A549 (cell line): ENCODE data around the gene GULP1. TPM values are rescaled to one million over a fixed set of nuclear protein-coding genes. Genes with fewer than 3 reads are reported as not detected.

Source experiments
- ATAC-seq, 2 experiments: fragments of 200-7000 bp in 1 of 2; fragments of >200 bp in 1 of 2; cut with Nextera tagmentation in 1 of 2; cut with Tn5 transposase in 1 of 2; 3 replicates each; pipeline versions ENCODE4 v1.8.0 to v1.9.1; 2018 to 2020; ENCODE audit warnings: mild to moderate bottlenecking in 1 of 2, moderate library complexity in 1 of 2
- CTCF ChIA-PET: fragments of 300-600 bp; sonication (Branson Sonifier 250); formaldehyde crosslinking; extraction: SDS; loops from one replicate; lab custom pipeline; 2021; ENCODE audit warnings: antibody characterized with exemption, inconsistent platforms; lab: Yijun Ruan, JAX
- POLR2A ChIA-PET: fragments of 350-600 bp; formaldehyde crosslinking; extraction: SDS; loops from one replicate; lab custom pipeline; 2021; ENCODE audit warnings: antibody characterized with exemption, inconsistent platforms; lab: Yijun Ruan, JAX
- DNase-seq, 2 experiments: peaks; one replicate each; pipeline versions ENCODE4 v3.0.0 to v3.0.0-alpha.2; 2011 to 2016; ENCODE audit warnings: low read depth in 1 of 2, low spot score in 1 of 2
- FAIRE-seq: peaks from 2 replicates; lab custom pipeline; 2011; peaks lifted over from hg19 to GRCh38; lab: Jason Lieb, UNC
- H3K27ac ChIP-seq, 2 experiments: fragments of >200 bp; sonication (Bioruptor Twin); formaldehyde crosslinking; 3 replicates each; pipeline ENCODE4 v1.5.1; 2016 to 2017
- H3K4me1 ChIP-seq: fragments of >200 bp; sonication (Bioruptor Twin); formaldehyde crosslinking; 3 replicates; pipeline ENCODE4 v1.6.1; 2016
- H3K4me2 ChIP-seq: fragments of >200 bp; sonication (Bioruptor Twin); formaldehyde crosslinking; 3 replicates; pipeline ENCODE4 v1.6.1; 2016
- H3K4me3 ChIP-seq: fragments of >200 bp; sonication (Bioruptor Twin); formaldehyde crosslinking; 3 replicates; pipeline ENCODE4 v1.5.1; 2016
- H3K9me3 ChIP-seq: fragments of >200 bp; sonication (Bioruptor Twin); formaldehyde crosslinking; 3 replicates; pipeline ENCODE4 v1.6.1; 2016
- ATOH8 ChIP-seq: fragments of 250-450 bp; sonication (Bioruptor Pico); IDR thresholded peaks from 2 replicates; pipeline ENCODE4 v1.5.0; 2020; ENCODE audit warnings: low read depth, mild to moderate bottlenecking, moderate library complexity
- BCL3 ChIP-seq: fragments of >200 bp; sonication (Bioruptor Twin); formaldehyde crosslinking; IDR thresholded peaks from 3 replicates; pipeline ENCODE4 v1.6.1; 2016
- BHLHE40 ChIP-seq: IDR thresholded peaks from 2 replicates; pipeline ENCODE4 v1.6.1; 2012; ENCODE audit warnings: low read depth, low read length, inconsistent platforms
- CBX8 ChIP-seq: fragments of 200-600 bp; sonication (generic); IDR thresholded peaks from 2 replicates; pipeline ENCODE4 v1.6.1; 2016
- CEBPB ChIP-seq, 2 experiments: fragments of >200 bp in 1 of 2; sonication (Bioruptor Twin) in 1 of 2; formaldehyde crosslinking in 1 of 2; IDR thresholded peaks; 2 replicates each; pipeline ENCODE4 v1.6.1; 2012 to 2016
- CHD2 ChIP-seq: fragments of 150-350 bp; IDR thresholded peaks from 2 replicates; pipeline ENCODE4 v1.6.1; 2014; ENCODE audit warnings: low read length; ENCODE audit not compliant: partially characterized antibody
- CHD4 ChIP-seq: fragments of 200-600 bp; sonication (generic); IDR thresholded peaks from 2 replicates; pipeline ENCODE4 v1.6.1; 2016; ENCODE audit warnings: antibody characterized with exemption, mild to moderate bottlenecking, borderline replicate concordance
- E2F6 ChIP-seq: IDR thresholded peaks from 2 replicates; pipeline ENCODE4 v1.6.1; 2012; ENCODE audit warnings: low read depth, borderline replicate concordance
- EHF ChIP-seq: fragments of 250-450 bp; sonication (Bioruptor Pico); IDR thresholded peaks from 2 replicates; pipeline ENCODE4 v1.5.0; 2020; ENCODE audit warnings: mild to moderate bottlenecking
- ELK1 ChIP-seq: fragments of 150-350 bp; IDR thresholded peaks from 2 replicates; pipeline ENCODE4 v1.6.1; 2014; ENCODE audit warnings: low read depth, mild to moderate bottlenecking, low read length
- EP300 ChIP-seq, 2 experiments: fragments of >200 bp; sonication (Bioruptor Twin); formaldehyde crosslinking; IDR thresholded peaks; 2 replicates in 1 of 2; 3 replicates in 1 of 2; pipeline ENCODE4 v1.6.1; 2016 to 2017
- GATA3 ChIP-seq: IDR thresholded peaks from 2 replicates; pipeline ENCODE4 v1.6.1; 2012; ENCODE audit warnings: borderline replicate concordance
- HOXA7 ChIP-seq: fragments of 250-450 bp; sonication (Bioruptor Pico); IDR thresholded peaks from 2 replicates; pipeline ENCODE4 v1.5.0; 2020; ENCODE audit warnings: mild to moderate bottlenecking, moderate library complexity
- HOXB13 ChIP-seq: fragments of 250-450 bp; sonication (Bioruptor Pico); IDR thresholded peaks from 2 replicates; pipeline ENCODE4 v1.5.0; 2020; ENCODE audit warnings: low read depth, mild to moderate bottlenecking, moderate library complexity
- JUN ChIP-seq, 2 experiments: fragments of >200 bp; sonication (Bioruptor Twin); formaldehyde crosslinking; IDR thresholded peaks; 2 replicates in 1 of 2; 3 replicates in 1 of 2; pipeline ENCODE4 v1.6.1; 2016 to 2017
- KDM1A ChIP-seq: fragments of 200-600 bp; sonication (generic); IDR thresholded peaks from 2 replicates; pipeline ENCODE4 v1.6.1; 2016; ENCODE audit warnings: low read depth, mild to moderate bottlenecking
- MAX ChIP-seq: IDR thresholded peaks from 2 replicates; pipeline ENCODE4 v1.6.1; 2012
- MAZ ChIP-seq: fragments of 150-350 bp; IDR thresholded peaks from 2 replicates; pipeline ENCODE4 v1.6.1; 2014; ENCODE audit warnings: antibody characterized with exemption, low read depth, low read length, borderline replicate concordance
- NR3C1 ChIP-seq: fragments of >200 bp; sonication (Bioruptor Twin); formaldehyde crosslinking; IDR thresholded peaks from 3 replicates; pipeline ENCODE4 v1.6.1; 2017
- POLR2A ChIP-seq: IDR thresholded peaks from 2 replicates; pipeline ENCODE4 v1.6.1; 2012; ENCODE audit warnings: mild to moderate bottlenecking, low read length
- RARB ChIP-seq: fragments of 250-450 bp; sonication (Bioruptor Pico); IDR thresholded peaks from 2 replicates; pipeline ENCODE4 v1.8.0; 2021; ENCODE audit warnings: mild to moderate bottlenecking, moderate library complexity
- REST ChIP-seq: fragments of 200-600 bp; sonication (generic); IDR thresholded peaks from 2 replicates; pipeline ENCODE4 v1.6.1; 2016; ENCODE audit warnings: antibody characterized with exemption, mild to moderate bottlenecking, moderate library complexity
- RFX5 ChIP-seq: fragments of 450-650 bp; IDR thresholded peaks from 2 replicates; pipeline ENCODE4 v1.7.1; 2014; ENCODE audit warnings: antibody characterized with exemption, mild to moderate bottlenecking, moderate library complexity
- SMC3 ChIP-seq: fragments of >200 bp; sonication (Bioruptor Twin); formaldehyde crosslinking; IDR thresholded peaks from 3 replicates; pipeline ENCODE4 v1.6.1; 2018; ENCODE audit warnings: inconsistent platforms
- SREBF2 ChIP-seq: fragments of 450-650 bp; IDR thresholded peaks from 2 replicates; pipeline ENCODE4 v1.6.1; 2014; ENCODE audit warnings: mild to moderate bottlenecking, moderate library complexity
- USF2 ChIP-seq: fragments of 450-650 bp; IDR thresholded peaks from 2 replicates; pipeline ENCODE4 v1.6.1; 2014; ENCODE audit warnings: antibody characterized with exemption
- ZNF302 ChIP-seq: fragments of 250-450 bp; sonication (Bioruptor Pico); IDR thresholded peaks from 2 replicates; pipeline ENCODE4 v1.9.0; 2021; ENCODE audit warnings: inconsistent platforms, mild to moderate bottlenecking, moderate library complexity
- WGBS: methylation state at CpG from one replicate; pipeline ENCODE4 v1.1.6; 2017; ENCODE audit errors: missing lambda C conversion rate; 5-methylcytosine and 5-hydroxymethylcytosine counted together
- polyA plus RNA-seq, 4 experiments: library from polyadenylated mRNA; depleted of rRNA in 3 of 4; stranded (reverse); fragments of >200 nt; fragmentation: RNase III in 1 of 4; extraction: RNeasy Plus Mini Kit Qiagen cat#74134 plus additional on column Dnase treatment in 1 of 4; gene quantifications; 2 replicates in 3 of 4; 3 replicates in 1 of 4; pipeline ENCODE4 v1.2.3, GENCODE V29; 2011 to 2017

The GULP1 gene
- polyA plus RNA-seq, 2 of the 4 experiments (the other 2 are of a cell fraction), result 30.7 to 89.2 TPM

- TF ChIP-seq ELK1, result no peak
Measured at GRCh38 chr2:188399159-188399558, 107.5 kb downstream of the GULP1 start (continued).

- Histone ChIP-seq H3K4me3 (no peak overlapping the region), H3K27ac (no peak overlapping the region), H3K9me3 (peaks cover 28% of the 10 kb centered on the region), H3K4me1 (peaks cover 8% of the 10 kb centered on the region), H3K4me2 (no peak overlapping the region)
- ATAC-seq (no peak), FAIRE-seq (no peak), DNase-seq (no peak)
- POLR2A ChIA-PET, result no interaction called here
- CTCF ChIA-PET, result no interaction called here
- TF ChIP-seq MAZ (no peak), REST (no peak), CEBPB (IDR thresholded peaks at IDR 0.05) (no peak), NR3C1 (no peak), USF2 (no peak), RARB (CRISPR knock-in tag) (no peak), SREBF2 (no peak), CBX8 (no peak), KDM1A (no peak)
Measured at GRCh38 chr2:188403676-188404075, 112.0 kb downstream of the GULP1 start.

- ChIA-PET POLR2A (no interaction called here), CTCF (no interaction called here)
- no peak overlapping the region for H3K4me3 ChIP-seq
- DNase-seq (no peak), ATAC-seq (no peak), FAIRE-seq (no peak)
- WGBS, result 94% methylated on average over 2 of the region's 5 CpGs
- no peak for TF ChIP-seq MAX
- TF ChIP-seq SMC3, result no peak
- no peak for TF ChIP-seq ZNF302 (CRISPR knock-in tag)
- no peak for TF ChIP-seq E2F6
- no peak for TF ChIP-seq BHLHE40
- H3K27ac ChIP-seq, result no peak overlapping the region
- H3K9me3 ChIP-seq, result peaks cover 28% of the 10 kb centered on the region
- H3K4me1 ChIP-seq, result peaks cover under 1% of the 10 kb centered on the region; the same call in 1 of the 3 replicates
- H3K4me2 ChIP-seq, result no peak overlapping the region
Measured at GRCh38 chr2:188404341-188405004, 112.8 kb downstream of the GULP1 start.

- FAIRE-seq, result no peak
- peaks cover 30% of the 10 kb centered on the region for H3K9me3 ChIP-seq
- no peak overlapping the region for H3K4me2 ChIP-seq
- CTCF ChIA-PET, result no interaction called here
- H3K4me3 ChIP-seq, result no peak overlapping the region
- 0 out of 3 replicates have a peak, but pooled peaks cover 3% of the 10 kb centered on the region for H3K4me1 ChIP-seq
- 90% methylated on average over 1 of the region's 1 CpG for WGBS
- POLR2A ChIA-PET, result no interaction called here
- ATAC-seq, result no peak
- no peak for DNase-seq
- no peak overlapping the region for H3K27ac ChIP-seq
- TF ChIP-seq HOXA7 (CRISPR knock-in tag) (no peak), HOXB13 (CRISPR knock-in tag) (no peak), ATOH8 (CRISPR knock-in tag) (no peak), EHF (no peak), EP300 (IDR thresholded peaks at IDR 0.05) (no peak), POLR2A (no peak), RFX5 (no peak), CHD4 (no peak), GATA3 (no peak), CBX8 (no peak), CHD2 (no peak), JUN (IDR thresholded peaks at IDR 0.05) (no peak), BCL3 (no peak)
Measured at GRCh38 chr2:188406414-188406813, 114.7 kb downstream of the GULP1 start.
